GM21786 (cell line): ENCODE results near the gene PPP6R1.
"Not testable (repeated sequence)": the region's sequence is repeated elsewhere in the genome, so short reads cannot be mapped to it uniquely, and the experiment has no call there.

Experiments used
- ATAC-seq: cut with Tn5 transposase; IDR thresholded peaks from one replicate; pipeline ENCODE4 v1.9.1; 2021; ENCODE audit not compliant: unreplicated experiment

PPP6R1 gene

GRCh38 chr19:55225415-55225958 is 33.3 kb downstream of the PPP6R1 start:
- ATAC-seq, result no peak

GRCh38 chr19:55224679-55225414 is 34.0 kb downstream of the PPP6R1 start:
- not testable (repeated sequence) for ATAC-seq

DNA sequence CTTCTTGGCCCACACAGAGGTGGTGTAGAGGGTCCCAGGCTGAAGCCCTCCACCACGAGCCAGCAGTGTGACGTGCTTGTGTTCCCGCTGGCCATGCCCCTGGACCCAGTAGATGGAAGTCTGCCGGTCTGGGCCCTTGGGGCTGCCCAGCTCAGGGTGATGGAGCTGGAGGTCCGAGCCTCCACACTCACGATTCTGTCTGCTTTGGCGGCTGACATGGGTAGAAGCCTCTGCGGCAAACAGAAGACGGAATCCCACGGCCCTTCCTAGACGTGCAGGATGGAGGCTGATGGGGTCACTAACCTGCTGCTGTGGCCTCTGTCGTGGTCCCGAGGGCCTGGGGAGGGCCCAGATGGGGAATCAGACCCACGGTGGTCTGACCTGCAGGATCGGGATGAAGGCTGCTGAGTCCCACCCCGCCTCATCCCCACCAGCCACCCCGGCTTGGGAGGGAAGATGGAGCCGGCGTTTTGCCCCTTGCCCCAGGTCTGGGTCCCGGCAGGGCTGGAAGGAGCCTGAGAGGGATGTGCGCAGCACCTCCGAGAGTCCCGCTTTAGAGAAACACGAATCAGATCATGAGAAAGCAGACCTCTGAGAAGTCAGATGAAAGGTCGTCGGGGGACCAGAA is 34.7 kb downstream of the PPP6R1 start:
- no peak for ATAC-seq

GRCh38 chr19:55223291-55224037 is 35.4 kb downstream of the PPP6R1 start:
- no peak for ATAC-seq

DNA sequence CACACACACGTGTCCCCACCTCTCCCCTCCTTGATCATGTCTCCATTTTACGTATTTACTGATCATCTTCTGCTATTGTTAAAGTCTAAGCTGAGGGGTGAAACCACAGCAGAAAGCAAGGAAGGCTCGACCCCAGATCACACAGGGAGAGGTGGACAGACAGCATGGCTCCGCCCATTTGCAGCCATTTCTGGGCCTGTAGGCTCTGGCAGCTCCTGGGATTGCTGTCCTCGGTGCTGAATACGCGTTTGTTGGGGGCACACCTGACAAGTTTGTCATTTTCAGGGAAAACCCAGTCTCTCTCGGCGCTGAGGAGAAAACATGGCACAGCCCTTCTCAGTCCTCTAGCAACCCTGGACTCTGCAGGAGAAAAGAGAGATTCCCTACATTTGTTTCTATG is 38.3 kb downstream of the PPP6R1 start:
- no peak for ATAC-seq

- ATAC-seq, result no peak
Measured at GRCh38 chr19:55216461-55217198, 42.2 kb downstream of the PPP6R1 start.

DNA sequence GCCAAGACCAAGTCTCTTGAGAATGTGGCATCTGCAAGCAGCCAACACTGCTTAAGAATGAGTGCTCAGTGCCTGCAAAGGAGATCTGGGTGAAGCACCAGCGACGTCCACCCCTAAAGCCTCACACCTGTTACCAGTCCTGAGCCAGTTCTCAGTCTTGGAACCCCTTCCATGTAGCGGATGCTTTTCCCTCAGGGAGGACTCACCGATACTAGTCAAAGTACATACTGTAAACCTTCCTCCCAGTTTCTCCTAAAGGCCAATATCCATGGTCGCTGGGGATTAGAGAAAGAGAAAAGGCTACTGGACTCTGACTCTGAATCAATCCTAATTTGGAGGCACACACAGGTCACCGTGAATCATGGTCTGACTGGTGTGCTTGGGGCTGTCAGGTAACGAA is 45.3 kb downstream of the PPP6R1 start:
- ATAC-seq, result no peak

DNA sequence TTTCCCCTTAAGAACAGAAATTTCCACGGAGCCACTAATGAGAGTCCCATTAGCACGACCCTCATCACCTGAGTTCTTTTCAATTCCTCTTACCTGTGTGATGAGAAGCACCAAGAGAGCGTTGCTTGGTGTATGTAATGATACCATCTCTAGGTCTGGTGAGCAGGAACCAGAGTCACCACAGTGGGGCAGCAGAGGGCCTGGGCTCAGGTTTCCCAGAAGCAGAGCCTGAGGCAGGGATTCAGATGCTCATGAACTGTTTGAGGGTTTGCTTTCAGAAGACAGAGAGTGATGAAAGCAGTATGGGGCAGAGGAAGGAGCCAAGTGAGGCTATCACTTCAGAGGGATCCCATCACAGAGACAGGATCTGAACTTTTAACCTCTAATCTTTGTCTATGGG is 46.4 kb downstream of the PPP6R1 start:
- ATAC-seq, result no peak

DNA sequence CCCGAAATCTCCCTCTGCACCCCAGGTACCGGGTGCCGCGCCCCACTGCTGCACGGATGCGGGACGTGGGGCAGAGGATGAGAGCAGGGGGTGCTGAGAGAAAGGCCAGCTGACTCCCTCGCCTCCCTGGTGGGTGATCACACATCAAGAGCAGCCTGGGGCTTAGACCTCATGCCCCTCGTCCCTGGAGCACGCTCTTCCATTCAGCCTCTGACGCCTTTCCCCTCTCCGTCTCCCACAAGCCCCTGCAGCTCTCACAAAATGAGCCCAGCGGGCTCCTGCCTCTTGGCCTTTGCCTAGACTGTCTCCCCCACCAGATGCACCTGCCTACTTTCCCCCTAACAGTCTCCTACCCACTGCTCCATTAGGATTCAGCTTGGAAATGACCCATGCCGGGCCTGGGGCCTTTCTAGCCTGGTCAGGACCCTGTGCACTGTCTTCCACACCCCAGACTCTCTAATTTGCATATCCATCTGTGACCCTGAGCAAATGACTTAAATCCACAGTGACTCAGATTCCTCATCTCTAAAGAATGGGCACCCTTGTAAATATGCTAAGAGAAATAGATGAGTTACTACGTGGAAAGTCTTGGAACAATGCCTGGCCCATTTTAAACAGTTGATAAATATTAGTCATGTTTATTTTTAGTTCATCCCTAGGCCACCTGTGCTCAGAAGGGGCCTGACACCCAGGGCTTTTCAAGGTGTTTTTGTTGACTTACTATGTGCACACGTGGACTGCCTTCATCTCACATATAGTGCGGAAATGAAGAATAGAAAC is 48.9 kb downstream of the PPP6R1 start:
- ATAC-seq, result no peak

GRCh38 chr19:55208880-55209692 is 49.7 kb downstream of the PPP6R1 start, which contains the start of gene PTPRH:
Gene PTPRH (minus strand): TSS chr19:55209501. CDS start chr19:55209433, 68 bp downstream.
- no peak for ATAC-seq

DNA sequence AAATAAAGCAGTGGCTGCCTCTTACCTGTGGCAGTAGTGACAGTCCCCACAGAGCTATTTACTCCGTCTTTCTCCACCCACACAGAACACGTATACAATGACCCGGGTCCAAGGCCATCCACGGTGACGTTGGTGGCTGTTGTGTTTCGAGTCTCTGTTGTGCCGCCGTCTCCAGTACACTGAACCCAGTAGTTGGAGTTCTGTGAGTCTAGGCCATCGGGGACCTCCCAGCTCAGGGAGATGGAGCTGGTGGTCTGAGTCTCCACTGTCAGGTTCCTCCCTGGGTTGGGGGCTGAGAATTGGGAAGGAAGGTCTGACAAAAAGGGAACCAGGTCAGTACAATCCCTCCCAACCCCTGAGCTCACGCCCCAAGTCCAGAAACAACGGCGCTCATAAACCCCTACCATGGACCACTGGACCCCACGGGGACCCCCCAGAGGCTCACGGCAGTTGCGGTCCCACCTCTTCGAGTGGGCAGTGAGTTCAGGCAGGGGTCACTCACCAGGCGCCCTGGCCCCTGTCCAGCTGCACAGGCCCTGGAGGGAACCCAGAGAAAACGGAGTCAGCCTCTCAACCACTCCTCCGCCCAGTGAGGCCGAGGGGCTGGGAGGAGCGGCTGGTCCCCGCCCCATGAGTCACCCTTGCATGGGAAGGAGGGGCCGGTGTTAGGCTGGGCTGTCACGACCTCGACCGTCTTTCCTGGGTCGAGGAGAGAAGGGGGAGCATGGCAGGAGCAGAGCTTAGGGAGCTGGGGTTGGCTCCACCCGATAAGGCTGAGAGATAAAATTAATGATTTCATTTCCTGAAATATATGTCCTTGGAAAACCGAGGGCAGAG is 51.9 kb downstream of the PPP6R1 start:
- ATAC-seq, result no peak

- ATAC-seq, result not testable (repeated sequence)
Measured at GRCh38 chr19:55202199-55202598, 56.6 kb downstream of the PPP6R1 start.

- no peak for ATAC-seq
Measured at GRCh38 chr19:55199620-55200204, 59.1 kb downstream of the PPP6R1 start.

DNA sequence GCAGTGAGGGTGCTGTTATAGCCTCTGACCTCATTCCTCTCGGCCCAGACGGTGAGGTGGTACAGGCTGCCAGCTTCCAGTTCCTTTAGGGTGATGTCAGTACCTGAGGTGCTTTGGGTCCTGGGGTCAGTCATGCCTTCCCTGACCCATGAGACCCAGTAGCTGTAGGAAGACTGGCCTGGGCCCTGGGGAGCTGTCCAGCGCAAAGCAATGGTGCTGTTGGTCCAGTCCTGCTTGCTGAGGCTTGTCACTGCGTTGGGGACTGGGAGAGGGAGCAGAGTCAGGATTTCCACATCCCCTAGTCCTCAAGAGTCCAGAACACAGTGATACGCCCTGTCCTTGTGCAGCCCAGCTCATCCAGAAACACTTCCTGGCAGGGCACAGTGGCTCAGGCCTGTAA is 60.2 kb downstream of the PPP6R1 start:
- no peak for ATAC-seq

GRCh38 chr19:55197528-55197927 is 61.3 kb downstream of the PPP6R1 start:
- no peak for ATAC-seq

- ATAC-seq, result no peak
Measured at GRCh38 chr19:55196803-55197202, 62.0 kb downstream of the PPP6R1 start.

GRCh38 chr19:55193481-55193880 is 65.3 kb downstream of the PPP6R1 start:
- no peak for ATAC-seq

DNA sequence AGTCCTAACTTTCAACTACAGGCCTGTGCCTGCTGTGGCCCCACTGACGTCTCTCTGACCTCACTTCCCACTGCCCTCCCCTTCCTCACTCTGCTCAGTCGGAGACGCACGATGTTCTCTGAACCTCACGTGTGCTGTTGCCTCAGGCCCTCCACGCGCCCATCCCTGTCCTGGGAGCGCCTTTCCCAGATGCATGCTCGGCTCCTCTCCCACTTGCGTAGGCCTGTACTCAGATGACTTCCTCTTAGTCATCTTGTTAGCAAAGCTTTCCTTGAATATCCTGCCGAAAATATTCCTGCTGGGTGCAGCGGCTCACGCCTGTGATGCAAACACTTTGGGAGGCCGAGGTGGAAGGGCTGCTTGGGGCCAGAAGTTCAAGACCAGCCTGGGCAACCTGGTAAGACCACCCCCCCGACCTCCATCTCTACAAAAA is 69.4 kb downstream of the PPP6R1 start:
- ATAC-seq, result no peak
